ENCODE measurements around the gene ABCA6. TPM values are rescaled to one million over a fixed set of nuclear protein-coding genes. Genes with fewer than 3 reads are reported as not detected.

ABCA6 gene
- total RNA-seq, 1 donor from 2014 or later: 4.4 TPM

GRCh38 chr17:69098625-69099024 is 43.1 kb downstream of the ABCA6 start:
- CTCF ChIA-PET: no interaction called here
- Mint-ChIP-seq H3K36me3 (ENCODE audit: low read depth) (no peaks in the 10 kb centered on the region), H3K27ac (no peak overlapping the region), H3K9me3 (no peaks in the 10 kb centered on the region), H3K4me1 (peaks cover 7% of the 10 kb centered on the region), H3K4me3 (no peak overlapping the region), H3K27me3 (no peaks in the 10 kb centered on the region)
- ATAC-seq (ENCODE audit: low read depth) (no peak), DNase-seq (no peak)
- POLR2A ChIA-PET: no interaction called here
- intact Hi-C loops (cut with micrococcal nuclease): no loop called here
- TF ChIP-seq, protein P1, sequence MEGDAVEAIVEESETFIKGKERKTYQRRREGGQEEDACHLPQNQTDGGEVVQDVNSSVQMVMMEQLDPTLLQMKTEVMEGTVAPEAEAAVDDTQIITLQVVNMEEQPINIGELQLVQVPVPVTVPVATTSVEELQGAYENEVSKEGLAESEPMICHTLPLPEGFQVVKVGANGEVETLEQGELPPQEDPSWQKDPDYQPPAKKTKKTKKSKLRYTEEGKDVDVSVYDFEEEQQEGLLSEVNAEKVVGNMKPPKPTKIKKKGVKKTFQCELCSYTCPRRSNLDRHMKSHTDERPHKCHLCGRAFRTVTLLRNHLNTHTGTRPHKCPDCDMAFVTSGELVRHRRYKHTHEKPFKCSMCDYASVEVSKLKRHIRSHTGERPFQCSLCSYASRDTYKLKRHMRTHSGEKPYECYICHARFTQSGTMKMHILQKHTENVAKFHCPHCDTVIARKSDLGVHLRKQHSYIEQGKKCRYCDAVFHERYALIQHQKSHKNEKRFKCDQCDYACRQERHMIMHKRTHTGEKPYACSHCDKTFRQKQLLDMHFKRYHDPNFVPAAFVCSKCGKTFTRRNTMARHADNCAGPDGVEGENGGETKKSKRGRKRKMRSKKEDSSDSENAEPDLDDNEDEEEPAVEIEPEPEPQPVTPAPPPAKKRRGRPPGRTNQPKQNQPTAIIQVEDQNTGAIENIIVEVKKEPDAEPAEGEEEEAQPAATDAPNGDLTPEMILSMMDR (IDR thresholded peaks at IDR 0.05): no peak

GRCh38 chr17:69096541-69096940 is 45.2 kb downstream of the ABCA6 start:
- intact Hi-C loops (cut with micrococcal nuclease): no loop called here
- H3K9me3 Mint-ChIP-seq: no peaks in the 10 kb centered on the region
- TF ChIP-seq, protein P1 (IDR thresholded peaks at IDR 0.05): no peak
- CTCF ChIA-PET: no interaction called here
- no peaks in the 10 kb centered on the region for H3K27me3 Mint-ChIP-seq
- POLR2A ChIA-PET: no interaction called here
- ATAC-seq (ENCODE audit: low read depth) (no peak), DNase-seq (no peak)
- H3K4me1 Mint-ChIP-seq: peaks cover 18% of the 10 kb centered on the region
- no peak overlapping the region for H3K4me3 Mint-ChIP-seq
- no peak overlapping the region for H3K27ac Mint-ChIP-seq
- no peaks in the 10 kb centered on the region for H3K36me3 Mint-ChIP-seq (ENCODE audit: low read depth)

DNA sequence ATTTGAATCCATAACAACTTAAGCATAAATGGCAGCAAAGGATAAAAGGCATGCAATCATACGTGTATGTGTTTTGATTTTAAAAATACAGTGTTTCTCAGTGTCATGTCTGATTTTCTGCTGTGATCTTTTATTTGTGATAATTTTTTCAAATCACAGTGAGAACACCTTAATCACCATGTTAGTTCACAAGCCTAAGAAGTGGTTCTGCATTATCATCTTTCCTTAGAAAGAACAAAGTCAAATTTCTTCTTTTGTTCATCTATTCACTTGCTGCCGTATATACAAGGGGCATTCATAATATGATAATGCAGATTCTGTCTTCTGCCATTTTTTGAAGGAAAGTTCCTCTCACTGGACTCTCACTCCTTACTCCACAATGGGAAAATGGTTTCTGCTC is 47.7 kb downstream of the ABCA6 start:
- Mint-ChIP-seq H3K4me1 (peaks cover 18% of the 10 kb centered on the region), H3K36me3 (ENCODE audit: low read depth) (no peaks in the 10 kb centered on the region), H3K27ac (no peak overlapping the region), H3K27me3 (no peaks in the 10 kb centered on the region), H3K9me3 (no peaks in the 10 kb centered on the region), H3K4me3 (no peak overlapping the region)
- ATAC-seq (ENCODE audit: low read depth) (no peak), DNase-seq (no peak)
- intact Hi-C loops (cut with micrococcal nuclease): loop anchor here (2.0 kb wide), 1 partner anchor 23 kb away; no protein-coding TSS in a partner anchor
- POLR2A ChIA-PET: no interaction called here
- CTCF ChIA-PET: no interaction called here
- TF ChIP-seq, protein P1 (IDR thresholded peaks at IDR 0.05): no peak

DNA sequence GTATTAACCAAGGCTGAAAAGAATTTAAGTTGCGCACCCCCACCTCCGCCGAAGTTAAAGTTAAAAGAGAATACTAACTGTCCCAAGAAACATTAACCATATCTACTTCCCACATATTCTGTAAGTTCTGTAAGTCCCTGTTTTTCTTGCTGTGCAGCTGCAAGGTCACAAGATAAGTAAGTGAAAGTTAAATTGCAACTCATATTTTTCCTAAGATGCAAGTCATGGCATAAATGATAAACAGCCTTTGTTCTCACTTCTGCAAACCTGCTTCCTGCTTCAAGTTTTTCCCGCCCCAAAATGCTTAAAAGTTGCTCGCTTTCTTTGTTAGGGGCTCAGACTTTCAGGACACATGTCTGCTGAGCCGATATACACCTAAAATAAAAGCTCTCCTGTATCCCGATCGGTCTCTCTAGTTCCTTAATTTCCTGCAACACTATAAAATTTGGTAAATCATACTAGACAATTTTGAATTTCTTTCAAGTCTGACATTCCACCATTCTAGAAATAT is 48.4 kb downstream of the ABCA6 start:
- Mint-ChIP-seq H3K4me3 (peak overlapping the region; percentile 69), H3K27me3 (no peaks in the 10 kb centered on the region), H3K9me3 (no peaks in the 10 kb centered on the region), H3K27ac (peak overlapping the region; percentile 21), H3K36me3 (ENCODE audit: low read depth) (no peaks in the 10 kb centered on the region), H3K4me1 (peaks cover 18% of the 10 kb centered on the region)
- TF ChIP-seq, protein P1 (IDR thresholded peaks at IDR 0.05): no peak
- ChIA-PET CTCF (no interaction called here), POLR2A (no interaction called here)
- intact Hi-C loops (cut with micrococcal nuclease): loop anchor here (2.0 kb wide), 1 partner anchor 23 kb away; no protein-coding TSS in a partner anchor
- no peak for DNase-seq
- no peak for ATAC-seq (ENCODE audit: low read depth)

- intact Hi-C loops (cut with micrococcal nuclease): no loop called here
- ChIA-PET POLR2A (no interaction called here), CTCF (no interaction called here)
- H3K27me3 Mint-ChIP-seq: no peaks in the 10 kb centered on the region
- peaks cover 14% of the 10 kb centered on the region for H3K4me1 Mint-ChIP-seq
- no peak overlapping the region for H3K4me3 Mint-ChIP-seq
- no peak for DNase-seq
- TF ChIP-seq, protein P1 (IDR thresholded peaks at IDR 0.05): no peak
- ATAC-seq (ENCODE audit: low read depth): no peak
- H3K36me3 Mint-ChIP-seq (ENCODE audit: low read depth): no peaks in the 10 kb centered on the region
- H3K9me3 Mint-ChIP-seq: no peaks in the 10 kb centered on the region
- no peak overlapping the region for H3K27ac Mint-ChIP-seq
Measured at GRCh38 chr17:69090365-69090764, 51.3 kb downstream of the ABCA6 start.

Data from activated B cell treated with CpG ODN at 0.5 μM for 24 hours (primary cell).